Adipose tissue (tissue), 3 donors: ENCODE results near the gene TJP3. TPM values are rescaled to one million over a fixed set of nuclear protein-coding genes. Genes with fewer than 3 reads are reported as not detected.

Experiments used
- H3K27ac ChIP-seq: one replicate; pipeline ENCODE4 v1.5.1; 2013; ENCODE audit warnings: low read depth, low read length
- WGBS, 3 donors: extraction: QIAGEN DNeasy Blood & Tissue Kit; methylation state at CpG; one replicate each; pipeline ENCODE4 v1.1.7; 2013; 5-methylcytosine and 5-hydroxymethylcytosine counted together
- polyA plus RNA-seq, 3 donors: library from polyadenylated mRNA; stranded (reverse); fragments of 200-250 nt; gene quantifications; one replicate each; pipeline ENCODE4 v1.2.3, GENCODE V29; 2013
- donor health status: healthy with polysubstance abuse.
- donor health status: Bipolar disorder and iron deficiency.
- donor health status: healthy.

The TJP3 gene
- polyA plus RNA-seq, 3 donors = 0.45 to 7.4 (median 4.2) TPM

- H3K27ac ChIP-seq = no peak overlapping the region
- WGBS, 3 donors = 80 to 92% (median 89%) methylated on average over 8 of the region's 8 CpGs
Measured at GRCh38 chr19:3684817-3685410, 23.3 kb upstream of the TJP3 start.

GRCh38 chr19:3687393-3687773 is 20.8 kb upstream of the TJP3 start:
- H3K27ac ChIP-seq = no peak overlapping the region
- WGBS, 3 donors = 66 to 79% (median 73%) methylated on average over 11 to 12 of the region's 12 CpGs

GRCh38 chr19:3687774-3688706 is 20.1 kb upstream of the TJP3 start:
- no peak overlapping the region for H3K27ac ChIP-seq
- WGBS, 3 donors = 35 to 40% (median 37%) methylated on average over 46 to 55 of the region's 55 CpGs

- no peak overlapping the region for H3K27ac ChIP-seq
- WGBS, 3 donors = 90 to 93% (median 91%) methylated on average over 31 of the region's 31 CpGs
Measured at GRCh38 chr19:3690551-3691371, 17.4 kb upstream of the TJP3 start.

- H3K27ac ChIP-seq = no peak overlapping the region
- WGBS, 3 donors = 91 to 94% (median 91%) methylated on average over 16 of the region's 16 CpGs
Measured at GRCh38 chr19:3691372-3691716, 16.8 kb upstream of the TJP3 start.

- WGBS, 3 donors = 95 to 96% (median 96%) methylated on average over 15 to 18 of the region's 18 CpGs
- H3K27ac ChIP-seq = no peak overlapping the region
Measured at GRCh38 chr19:3691726-3692125, 16.5 kb upstream of the TJP3 start.

- no peak overlapping the region for H3K27ac ChIP-seq
- 91 to 93% (median 92%) methylated on average over 24 to 25 of the region's 25 CpGs for WGBS, 3 donors
Measured at GRCh38 chr19:3692141-3693024, 15.8 kb upstream of the TJP3 start.

- no peak overlapping the region for H3K27ac ChIP-seq
- WGBS, 3 donors = 86 to 91% (median 88%) methylated on average over 32 to 34 of the region's 34 CpGs
Measured at GRCh38 chr19:3693025-3693925, 14.9 kb upstream of the TJP3 start.

- H3K27ac ChIP-seq = no peak overlapping the region
- WGBS, 3 donors = 92 to 94% (median 93%) methylated on average over 42 of the region's 42 CpGs
Measured at GRCh38 chr19:3694361-3695123, 13.6 kb upstream of the TJP3 start.

GRCh38 chr19:3695124-3695733 is 13.0 kb upstream of the TJP3 start:
- no peak overlapping the region for H3K27ac ChIP-seq
- 91 to 95% (median 95%) methylated on average over 24 to 25 of the region's 25 CpGs for WGBS, 3 donors

- H3K27ac ChIP-seq = no peak overlapping the region
Measured at GRCh38 chr19:3695986-3696659, 12.1 kb upstream of the TJP3 start.

GRCh38 chr19:3696660-3696995 is 11.6 kb upstream of the TJP3 start:
- H3K27ac ChIP-seq = no peak overlapping the region
- 83 to 93% (median 91%) methylated on average over 10 of the region's 10 CpGs for WGBS, 3 donors

More at GRCh38 chr19:3695986-3696659, 12.1 kb upstream of the TJP3 start:
- 81 to 90% (median 87%) methylated on average over 23 of the region's 23 CpGs for WGBS, 3 donors

- H3K27ac ChIP-seq = no peak overlapping the region
- WGBS, 3 donors = 91 to 93% (median 92%) methylated on average over 30 of the region's 30 CpGs
Measured at GRCh38 chr19:3697094-3697493, 11.1 kb upstream of the TJP3 start.

- WGBS, 3 donors = 88 to 92% (median 88%) methylated on average over 42 to 43 of the region's 43 CpGs
- no peak overlapping the region for H3K27ac ChIP-seq
Measured at GRCh38 chr19:3697671-3698385, 10.4 kb upstream of the TJP3 start.

GRCh38 chr19:3698386-3698950 is 9.7 kb upstream of the TJP3 start:
- 57 to 63% (median 58%) methylated on average over 12 of the region's 12 CpGs for WGBS, 3 donors
- no peak overlapping the region for H3K27ac ChIP-seq
